Liver (tissue), 3 donors: Measurements from ENCODE around the gene FKBP6.

Experiments
- EGR1 ChIP-seq, 2 donors: IDR thresholded peaks; 2 replicates each; pipeline ENCODE4 v1.6.1; 2016 to 2018; ENCODE audit warnings: antibody characterized with exemption in 2 of 2, low read depth in 2 of 2
- FOXA1 ChIP-seq: IDR thresholded peaks from 2 replicates; pipeline ENCODE4 v1.6.1; 2016; ENCODE audit warnings: antibody characterized with exemption
- GABPA ChIP-seq, 2 donors: IDR thresholded peaks in 1 of 2; conservative IDR thresholded peaks in 1 of 2; 2 replicates each; pipeline ENCODE4 v1.6.1; 2016; ENCODE audit warnings: antibody characterized with exemption in 2 of 2, mild to moderate bottlenecking in 1 of 2, moderate library complexity in 1 of 2
- JUND ChIP-seq, 2 donors: IDR thresholded peaks; 2 replicates each; pipeline ENCODE4 v1.6.1; 2016; ENCODE audit warnings: antibody characterized with exemption in 2 of 2
- SP1 ChIP-seq: IDR thresholded peaks from 2 replicates; pipeline ENCODE4 v1.6.1; 2018; ENCODE audit warnings: antibody characterized with exemption, mild to moderate bottlenecking
- TAF1 ChIP-seq: conservative IDR thresholded peaks from 2 replicates; pipeline ENCODE4 v1.6.1; 2016; ENCODE audit warnings: antibody characterized with exemption, mild to moderate bottlenecking
- YY1 ChIP-seq: IDR thresholded peaks from 2 replicates; pipeline ENCODE4 v1.6.1; 2016; ENCODE audit warnings: antibody characterized with exemption, mild to moderate bottlenecking
- TF ChIP-seq, protein P1 (sequence below): fragments of 150-350 bp; IDR thresholded peaks from 2 replicates; pipeline ENCODE4 v1.5.1; 2017; ENCODE audit warnings: improper control_type of control experiment, low read depth, low read length; ENCODE audit not compliant: missing input control
- TF ChIP-seq, protein P2 (sequence below): IDR thresholded peaks from 2 replicates; pipeline ENCODE4 v1.6.1; 2016; ENCODE audit warnings: antibody characterized with exemption, mild to moderate bottlenecking
- TF ChIP-seq, protein P3 (sequence below): IDR thresholded peaks from 2 replicates; pipeline ENCODE4 v1.6.1; 2016; ENCODE audit warnings: antibody characterized with exemption
- TF ChIP-seq, protein P4 (sequence below): IDR thresholded peaks from 2 replicates; pipeline ENCODE4 v1.6.1; 2016; ENCODE audit warnings: antibody characterized with exemption
- TF ChIP-seq, protein P5 (sequence below): IDR thresholded peaks from 2 replicates; pipeline ENCODE4 v1.6.1; 2016; ENCODE audit warnings: antibody characterized with exemption
- donor health status: healthy.
- donor health status: healthy.

DNA sequence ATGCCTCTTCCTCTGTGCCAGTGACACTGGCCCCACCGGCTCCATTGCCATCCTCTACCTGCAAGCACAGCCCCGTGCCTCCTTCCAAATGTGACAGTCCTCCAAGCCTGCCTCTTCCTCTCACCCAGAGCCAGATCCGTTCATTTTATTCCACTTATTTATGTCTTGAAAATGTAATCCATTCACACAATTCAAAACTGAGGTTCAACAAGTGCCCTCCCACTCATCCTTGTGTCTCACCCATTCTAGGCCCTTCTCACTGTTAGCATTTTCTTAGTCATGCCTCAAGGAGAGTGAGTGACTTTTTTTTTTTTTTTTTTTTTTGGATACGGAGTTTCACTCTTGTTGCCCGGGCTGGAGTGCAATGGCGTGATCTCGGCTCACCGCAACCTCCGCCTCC lies 41.7 kb downstream of the FKBP6 start:
- TF ChIP-seq, protein P1, sequence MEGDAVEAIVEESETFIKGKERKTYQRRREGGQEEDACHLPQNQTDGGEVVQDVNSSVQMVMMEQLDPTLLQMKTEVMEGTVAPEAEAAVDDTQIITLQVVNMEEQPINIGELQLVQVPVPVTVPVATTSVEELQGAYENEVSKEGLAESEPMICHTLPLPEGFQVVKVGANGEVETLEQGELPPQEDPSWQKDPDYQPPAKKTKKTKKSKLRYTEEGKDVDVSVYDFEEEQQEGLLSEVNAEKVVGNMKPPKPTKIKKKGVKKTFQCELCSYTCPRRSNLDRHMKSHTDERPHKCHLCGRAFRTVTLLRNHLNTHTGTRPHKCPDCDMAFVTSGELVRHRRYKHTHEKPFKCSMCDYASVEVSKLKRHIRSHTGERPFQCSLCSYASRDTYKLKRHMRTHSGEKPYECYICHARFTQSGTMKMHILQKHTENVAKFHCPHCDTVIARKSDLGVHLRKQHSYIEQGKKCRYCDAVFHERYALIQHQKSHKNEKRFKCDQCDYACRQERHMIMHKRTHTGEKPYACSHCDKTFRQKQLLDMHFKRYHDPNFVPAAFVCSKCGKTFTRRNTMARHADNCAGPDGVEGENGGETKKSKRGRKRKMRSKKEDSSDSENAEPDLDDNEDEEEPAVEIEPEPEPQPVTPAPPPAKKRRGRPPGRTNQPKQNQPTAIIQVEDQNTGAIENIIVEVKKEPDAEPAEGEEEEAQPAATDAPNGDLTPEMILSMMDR, result no peak
- TF ChIP-seq, protein P2, sequence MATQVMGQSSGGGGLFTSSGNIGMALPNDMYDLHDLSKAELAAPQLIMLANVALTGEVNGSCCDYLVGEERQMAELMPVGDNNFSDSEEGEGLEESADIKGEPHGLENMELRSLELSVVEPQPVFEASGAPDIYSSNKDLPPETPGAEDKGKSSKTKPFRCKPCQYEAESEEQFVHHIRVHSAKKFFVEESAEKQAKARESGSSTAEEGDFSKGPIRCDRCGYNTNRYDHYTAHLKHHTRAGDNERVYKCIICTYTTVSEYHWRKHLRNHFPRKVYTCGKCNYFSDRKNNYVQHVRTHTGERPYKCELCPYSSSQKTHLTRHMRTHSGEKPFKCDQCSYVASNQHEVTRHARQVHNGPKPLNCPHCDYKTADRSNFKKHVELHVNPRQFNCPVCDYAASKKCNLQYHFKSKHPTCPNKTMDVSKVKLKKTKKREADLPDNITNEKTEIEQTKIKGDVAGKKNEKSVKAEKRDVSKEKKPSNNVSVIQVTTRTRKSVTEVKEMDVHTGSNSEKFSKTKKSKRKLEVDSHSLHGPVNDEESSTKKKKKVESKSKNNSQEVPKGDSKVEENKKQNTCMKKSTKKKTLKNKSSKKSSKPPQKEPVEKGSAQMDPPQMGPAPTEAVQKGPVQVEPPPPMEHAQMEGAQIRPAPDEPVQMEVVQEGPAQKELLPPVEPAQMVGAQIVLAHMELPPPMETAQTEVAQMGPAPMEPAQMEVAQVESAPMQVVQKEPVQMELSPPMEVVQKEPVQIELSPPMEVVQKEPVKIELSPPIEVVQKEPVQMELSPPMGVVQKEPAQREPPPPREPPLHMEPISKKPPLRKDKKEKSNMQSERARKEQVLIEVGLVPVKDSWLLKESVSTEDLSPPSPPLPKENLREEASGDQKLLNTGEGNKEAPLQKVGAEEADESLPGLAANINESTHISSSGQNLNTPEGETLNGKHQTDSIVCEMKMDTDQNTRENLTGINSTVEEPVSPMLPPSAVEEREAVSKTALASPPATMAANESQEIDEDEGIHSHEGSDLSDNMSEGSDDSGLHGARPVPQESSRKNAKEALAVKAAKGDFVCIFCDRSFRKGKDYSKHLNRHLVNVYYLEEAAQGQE, result no peak
- TF ChIP-seq YY1 (no peak), TAF1 (no peak), EGR1 (IDR thresholded peaks at IDR 0.05; ENCODE audit: low read depth in 2 of 2) (no peak), FOXA1 (no peak), JUND (IDR thresholded peaks at IDR 0.05) (no peak), SP1 (no peak), GABPA (IDR thresholded peaks at IDR 0.05 in 1 of 2, conservative IDR thresholded peaks at IDR 0.05 in 1 of 2) (no peak)
- TF ChIP-seq, protein P3, sequence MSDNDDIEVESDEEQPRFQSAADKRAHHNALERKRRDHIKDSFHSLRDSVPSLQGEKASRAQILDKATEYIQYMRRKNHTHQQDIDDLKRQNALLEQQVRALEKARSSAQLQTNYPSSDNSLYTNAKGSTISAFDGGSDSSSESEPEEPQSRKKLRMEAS, result no peak
- TF ChIP-seq, protein P4, sequence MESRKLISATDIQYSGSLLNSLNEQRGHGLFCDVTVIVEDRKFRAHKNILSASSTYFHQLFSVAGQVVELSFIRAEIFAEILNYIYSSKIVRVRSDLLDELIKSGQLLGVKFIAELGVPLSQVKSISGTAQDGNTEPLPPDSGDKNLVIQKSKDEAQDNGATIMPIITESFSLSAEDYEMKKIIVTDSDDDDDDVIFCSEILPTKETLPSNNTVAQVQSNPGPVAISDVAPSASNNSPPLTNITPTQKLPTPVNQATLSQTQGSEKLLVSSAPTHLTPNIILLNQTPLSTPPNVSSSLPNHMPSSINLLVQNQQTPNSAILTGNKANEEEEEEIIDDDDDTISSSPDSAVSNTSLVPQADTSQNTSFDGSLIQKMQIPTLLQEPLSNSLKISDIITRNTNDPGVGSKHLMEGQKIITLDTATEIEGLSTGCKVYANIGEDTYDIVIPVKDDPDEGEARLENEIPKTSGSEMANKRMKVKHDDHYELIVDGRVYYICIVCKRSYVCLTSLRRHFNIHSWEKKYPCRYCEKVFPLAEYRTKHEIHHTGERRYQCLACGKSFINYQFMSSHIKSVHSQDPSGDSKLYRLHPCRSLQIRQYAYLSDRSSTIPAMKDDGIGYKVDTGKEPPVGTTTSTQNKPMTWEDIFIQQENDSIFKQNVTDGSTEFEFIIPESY, result no peak
- TF ChIP-seq, protein P5, sequence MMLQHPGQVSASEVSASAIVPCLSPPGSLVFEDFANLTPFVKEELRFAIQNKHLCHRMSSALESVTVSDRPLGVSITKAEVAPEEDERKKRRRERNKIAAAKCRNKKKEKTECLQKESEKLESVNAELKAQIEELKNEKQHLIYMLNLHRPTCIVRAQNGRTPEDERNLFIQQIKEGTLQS, result no peak
